Neural cell (in vitro differentiated cells): Measurements from ENCODE around the gene HNF1B. TPM values are rescaled to one million over a fixed set of nuclear protein-coding genes. Genes with fewer than 3 reads are reported as not detected.

ENCODE experiments used
- H2AFZ ChIP-seq: fragments of 200-600, 300-800 bp; sonication (generic), shearing (Covaris generic); 2 replicates; pipeline ENCODE4 v1.6.0; 2014; ENCODE audit warnings: low read depth, mild to moderate bottlenecking, antibody characterized with exemption, low read length, moderate library complexity
- H3F3A ChIP-seq: fragments of 200-600 bp; shearing (Covaris generic); 2 replicates; pipeline ENCODE4 v1.6.1; 2016; ENCODE audit warnings: mild to moderate bottlenecking, moderate library complexity, mixed read lengths, antibody characterized with exemption, low read length; ENCODE audit not compliant: insufficient read depth, poor library complexity, severe bottlenecking
- H3K27ac ChIP-seq: fragments of 200-600, 300-800 bp; sonication (generic), shearing (Covaris generic); 2 replicates; pipeline ENCODE4 v1.5.1; 2014; ENCODE audit warnings: mild to moderate bottlenecking, low read length, moderate library complexity
- H3K27me3 ChIP-seq: fragments of 300-800, 200-600 bp; sonication (generic), shearing (Covaris generic); 2 replicates; pipeline ENCODE4 v1.6.0; 2014; ENCODE audit warnings: mild to moderate bottlenecking, low read depth, low read length, moderate library complexity; ENCODE audit not compliant: insufficient read depth
- H3K36me3 ChIP-seq: fragments of 300-800, 200-600 bp; sonication (generic), shearing (Covaris generic); 2 replicates; pipeline ENCODE4 v1.5.1; 2014; ENCODE audit warnings: mild to moderate bottlenecking, antibody characterized with exemption, low read length, moderate library complexity; ENCODE audit not compliant: insufficient read depth
- H3K4me2 ChIP-seq: fragments of 300-800, 200-600 bp; sonication (generic), shearing (Covaris generic); 2 replicates; pipeline ENCODE4 v1.6.0; 2014; ENCODE audit warnings: mild to moderate bottlenecking, low read length
- H3K4me3 ChIP-seq: fragments of 300-800, 200-600 bp; sonication (generic), shearing (Covaris generic); 2 replicates; pipeline ENCODE4 v1.5.1; 2014; ENCODE audit warnings: mild to moderate bottlenecking, low read length, moderate library complexity
- H3K79me2 ChIP-seq: fragments of 200-600 bp; shearing (Covaris generic); replicated peaks from 2 replicates; pipeline ENCODE4 v1.6.0; 2014; ENCODE audit warnings: mild to moderate bottlenecking, low read length, moderate library complexity; ENCODE audit not compliant: insufficient read depth
- H3K9ac ChIP-seq: fragments of 300-800, 200-600 bp; sonication (generic), shearing (Covaris generic); 2 replicates; pipeline ENCODE4 v1.6.1; 2016; ENCODE audit warnings: mild to moderate bottlenecking, low read length, mixed read lengths
- H3K9me2 ChIP-seq: fragments of 200-600 bp; shearing (Covaris generic); 2 replicates; pipeline ENCODE4 v1.6.1; 2016; ENCODE audit warnings: mild to moderate bottlenecking, low read length, mixed read lengths; ENCODE audit not compliant: insufficient read depth
- H3K9me3 ChIP-seq: fragments of 200-600, 300-800 bp; sonication (generic), shearing (Covaris generic); 2 replicates; pipeline ENCODE4 v1.6.1; 2016; ENCODE audit warnings: mild to moderate bottlenecking, mixed run types, low read length, moderate library complexity, mixed read lengths
- H4K20me1 ChIP-seq: fragments of 200-600 bp; shearing (Covaris generic); 2 replicates; pipeline ENCODE4 v1.6.1; 2016; ENCODE audit warnings: mild to moderate bottlenecking, mixed run types; ENCODE audit not compliant: insufficient read depth
- EP300 ChIP-seq: fragments of 450-650 bp; conservative IDR thresholded peaks from 2 replicates; pipeline ENCODE4 v1.6.1; 2014; ENCODE audit warnings: antibody characterized with exemption, mild to moderate bottlenecking, moderate library complexity; ENCODE audit not compliant: poor library complexity, severe bottlenecking
- EZH2 ChIP-seq: fragments of 200-600, 300-800 bp; shearing (Covaris generic), sonication (generic); IDR thresholded peaks from 2 replicates; pipeline ENCODE4 v1.6.1; 2014; ENCODE audit warnings: antibody characterized with exemption, low read length, borderline replicate concordance, mild to moderate bottlenecking; ENCODE audit not compliant: insufficient read depth, poor library complexity, severe bottlenecking
- MXI1 ChIP-seq: fragments of 450-650 bp; conservative IDR thresholded peaks from 2 replicates; pipeline ENCODE4 v1.6.1; 2014; ENCODE audit warnings: antibody characterized with exemption, mild to moderate bottlenecking; ENCODE audit not compliant: poor library complexity, severe bottlenecking
- POLR2AphosphoS5 ChIP-seq: IDR thresholded peaks from 2 replicates; pipeline ENCODE4 v1.6.1; 2012
- RAD21 ChIP-seq: fragments of 450-650 bp; conservative IDR thresholded peaks from 2 replicates; pipeline ENCODE4 v1.6.1; 2014; ENCODE audit warnings: antibody characterized with exemption, mild to moderate bottlenecking, moderate library complexity
- SMC3 ChIP-seq: fragments of 450-650 bp; conservative IDR thresholded peaks from 2 replicates; pipeline ENCODE4 v1.6.1; 2014; ENCODE audit warnings: antibody characterized with exemption, mild to moderate bottlenecking, moderate library complexity; ENCODE audit not compliant: poor library complexity
- TAF1 ChIP-seq: IDR thresholded peaks from 2 replicates; pipeline ENCODE4 v1.6.1; 2012; ENCODE audit warnings: low read depth
- polyA plus RNA-seq: library from polyadenylated mRNA; depleted of rRNA; stranded (reverse); fragments of >200 nt; gene quantifications from 2 replicates; pipeline ENCODE4 v1.2.3, GENCODE V29; 2014
- TF ChIP-seq, protein P1 (sequence below): IDR thresholded peaks from 2 replicates; pipeline ENCODE4 v1.6.1; 2012; ENCODE audit warnings: borderline replicate concordance
- TF ChIP-seq, protein P2 (sequence below): fragments of 450-650 bp; IDR thresholded peaks from 2 replicates; pipeline ENCODE4 v1.5.1; 2014; ENCODE audit warnings: antibody characterized with exemption, mild to moderate bottlenecking, moderate library complexity; ENCODE audit not compliant: poor library complexity, severe bottlenecking

The HNF1B gene
- polyA plus RNA-seq, 1 donor from 2014 or later, result not detected

GRCh38 chr17:37673386-37673785, 71.5 kb downstream of the HNF1B start:
- Histone ChIP-seq H3K4me3 (no peak overlapping the region), H3K79me2 (no peaks in the 10 kb centered on the region), H3K4me2 (no peak overlapping the region), H3K9me2 (no peaks in the 10 kb centered on the region), H3K36me3 (no peaks in the 10 kb centered on the region), H3F3A (no peaks in the 10 kb centered on the region), H2AFZ (no peak overlapping the region), H3K27ac (no peak overlapping the region), H3K9me3 (no peaks in the 10 kb centered on the region), H3K9ac (no peak overlapping the region), H4K20me1 (no peaks in the 10 kb centered on the region), H3K27me3 (no peaks in the 10 kb centered on the region)
- TF ChIP-seq, protein P1, sequence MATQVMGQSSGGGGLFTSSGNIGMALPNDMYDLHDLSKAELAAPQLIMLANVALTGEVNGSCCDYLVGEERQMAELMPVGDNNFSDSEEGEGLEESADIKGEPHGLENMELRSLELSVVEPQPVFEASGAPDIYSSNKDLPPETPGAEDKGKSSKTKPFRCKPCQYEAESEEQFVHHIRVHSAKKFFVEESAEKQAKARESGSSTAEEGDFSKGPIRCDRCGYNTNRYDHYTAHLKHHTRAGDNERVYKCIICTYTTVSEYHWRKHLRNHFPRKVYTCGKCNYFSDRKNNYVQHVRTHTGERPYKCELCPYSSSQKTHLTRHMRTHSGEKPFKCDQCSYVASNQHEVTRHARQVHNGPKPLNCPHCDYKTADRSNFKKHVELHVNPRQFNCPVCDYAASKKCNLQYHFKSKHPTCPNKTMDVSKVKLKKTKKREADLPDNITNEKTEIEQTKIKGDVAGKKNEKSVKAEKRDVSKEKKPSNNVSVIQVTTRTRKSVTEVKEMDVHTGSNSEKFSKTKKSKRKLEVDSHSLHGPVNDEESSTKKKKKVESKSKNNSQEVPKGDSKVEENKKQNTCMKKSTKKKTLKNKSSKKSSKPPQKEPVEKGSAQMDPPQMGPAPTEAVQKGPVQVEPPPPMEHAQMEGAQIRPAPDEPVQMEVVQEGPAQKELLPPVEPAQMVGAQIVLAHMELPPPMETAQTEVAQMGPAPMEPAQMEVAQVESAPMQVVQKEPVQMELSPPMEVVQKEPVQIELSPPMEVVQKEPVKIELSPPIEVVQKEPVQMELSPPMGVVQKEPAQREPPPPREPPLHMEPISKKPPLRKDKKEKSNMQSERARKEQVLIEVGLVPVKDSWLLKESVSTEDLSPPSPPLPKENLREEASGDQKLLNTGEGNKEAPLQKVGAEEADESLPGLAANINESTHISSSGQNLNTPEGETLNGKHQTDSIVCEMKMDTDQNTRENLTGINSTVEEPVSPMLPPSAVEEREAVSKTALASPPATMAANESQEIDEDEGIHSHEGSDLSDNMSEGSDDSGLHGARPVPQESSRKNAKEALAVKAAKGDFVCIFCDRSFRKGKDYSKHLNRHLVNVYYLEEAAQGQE, result no peak
- TF ChIP-seq POLR2AphosphoS5 (no peak), TAF1 (no peak), MXI1 (no peak), EZH2 (no peak), EP300 (no peak), RAD21 (no peak), SMC3 (no peak)
- TF ChIP-seq, protein P2, sequence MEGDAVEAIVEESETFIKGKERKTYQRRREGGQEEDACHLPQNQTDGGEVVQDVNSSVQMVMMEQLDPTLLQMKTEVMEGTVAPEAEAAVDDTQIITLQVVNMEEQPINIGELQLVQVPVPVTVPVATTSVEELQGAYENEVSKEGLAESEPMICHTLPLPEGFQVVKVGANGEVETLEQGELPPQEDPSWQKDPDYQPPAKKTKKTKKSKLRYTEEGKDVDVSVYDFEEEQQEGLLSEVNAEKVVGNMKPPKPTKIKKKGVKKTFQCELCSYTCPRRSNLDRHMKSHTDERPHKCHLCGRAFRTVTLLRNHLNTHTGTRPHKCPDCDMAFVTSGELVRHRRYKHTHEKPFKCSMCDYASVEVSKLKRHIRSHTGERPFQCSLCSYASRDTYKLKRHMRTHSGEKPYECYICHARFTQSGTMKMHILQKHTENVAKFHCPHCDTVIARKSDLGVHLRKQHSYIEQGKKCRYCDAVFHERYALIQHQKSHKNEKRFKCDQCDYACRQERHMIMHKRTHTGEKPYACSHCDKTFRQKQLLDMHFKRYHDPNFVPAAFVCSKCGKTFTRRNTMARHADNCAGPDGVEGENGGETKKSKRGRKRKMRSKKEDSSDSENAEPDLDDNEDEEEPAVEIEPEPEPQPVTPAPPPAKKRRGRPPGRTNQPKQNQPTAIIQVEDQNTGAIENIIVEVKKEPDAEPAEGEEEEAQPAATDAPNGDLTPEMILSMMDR, result no peak

- no peaks in the 10 kb centered on the region for H3K9me3 ChIP-seq
- H3K27ac ChIP-seq, result no peak overlapping the region
- no peaks in the 10 kb centered on the region for H3K79me2 ChIP-seq
- no peaks in the 10 kb centered on the region for H3K36me3 ChIP-seq
- H3K27me3 ChIP-seq, result no peaks in the 10 kb centered on the region
- H3K9me2 ChIP-seq, result no peaks in the 10 kb centered on the region
- no peak overlapping the region for H3K9ac ChIP-seq
- no peak overlapping the region for H2AFZ ChIP-seq
- H3K4me2 ChIP-seq, result no peak overlapping the region
- no peaks in the 10 kb centered on the region for H4K20me1 ChIP-seq
- no peaks in the 10 kb centered on the region for H3F3A ChIP-seq
- TF ChIP-seq RAD21 (no peak), EZH2 (no peak), TAF1 (no peak), POLR2AphosphoS5 (no peak), MXI1 (no peak), SMC3 (no peak), EP300 (no peak)
- TF ChIP-seq, protein P1, result no peak
- TF ChIP-seq, protein P2, result no peak
- no peak overlapping the region for H3K4me3 ChIP-seq
Measured at GRCh38 chr17:37672548-37673078, 72.2 kb downstream of the HNF1B start.
